Measurements from ENCODE around the gene KAT8.

GRCh38 chr16:31179747-31180459 lies 62.4 kb downstream of the KAT8 start, which contains the start of gene FUS:
- TF ChIP-seq CTCF (IDR thresholded peaks at IDR 0.05): peak in 3 of 6 experiments; percentile 3 to 25 (median 12)
- peak; percentile 78 to 100 (median 91) for TF ChIP-seq POLR2A (IDR thresholded peaks at IDR 0.05)
